ENCODE data around the gene RANBP3L. TPM values are rescaled to one million over a fixed set of nuclear protein-coding genes. Genes with fewer than 3 reads are reported as not detected.
"Not testable (repeated sequence)": the region's sequence is repeated elsewhere in the genome, so short reads cannot be mapped to it uniquely, and the experiment has no call there.

The RANBP3L gene
- total RNA-seq, 8 experiments from 2014 or later = 0.08 to 19.8 (median 1.3) TPM

- ATAC-seq (replicated peaks in 6 of 8) = no peak
- WGBS, 10 experiments = 31 to 100% (median 81%) methylated on average over 1 to 3 of the region's 3 CpGs; no CpG with 5 or more reads in 2 of the 10 experiments
- no peak overlapping the region for H3K27ac ChIP-seq
- in situ Hi-C loops (cut with MboI; ENCODE audit: low pct_unique_long_range_greater_than_20kb in 2 of 9, low sequenced_read_pairs in 9 of 9, unreplicated experiment in 9 of 9) = no loop called here
- no peak overlapping the region for H3K4me3 ChIP-seq
- no peaks in the 10 kb centered on the region for H3K4me1 ChIP-seq (replicated peaks in 1 of 2)
Measured at GRCh38 chr5:36310138-36310537, 8.4 kb upstream of the RANBP3L start.

DNA sequence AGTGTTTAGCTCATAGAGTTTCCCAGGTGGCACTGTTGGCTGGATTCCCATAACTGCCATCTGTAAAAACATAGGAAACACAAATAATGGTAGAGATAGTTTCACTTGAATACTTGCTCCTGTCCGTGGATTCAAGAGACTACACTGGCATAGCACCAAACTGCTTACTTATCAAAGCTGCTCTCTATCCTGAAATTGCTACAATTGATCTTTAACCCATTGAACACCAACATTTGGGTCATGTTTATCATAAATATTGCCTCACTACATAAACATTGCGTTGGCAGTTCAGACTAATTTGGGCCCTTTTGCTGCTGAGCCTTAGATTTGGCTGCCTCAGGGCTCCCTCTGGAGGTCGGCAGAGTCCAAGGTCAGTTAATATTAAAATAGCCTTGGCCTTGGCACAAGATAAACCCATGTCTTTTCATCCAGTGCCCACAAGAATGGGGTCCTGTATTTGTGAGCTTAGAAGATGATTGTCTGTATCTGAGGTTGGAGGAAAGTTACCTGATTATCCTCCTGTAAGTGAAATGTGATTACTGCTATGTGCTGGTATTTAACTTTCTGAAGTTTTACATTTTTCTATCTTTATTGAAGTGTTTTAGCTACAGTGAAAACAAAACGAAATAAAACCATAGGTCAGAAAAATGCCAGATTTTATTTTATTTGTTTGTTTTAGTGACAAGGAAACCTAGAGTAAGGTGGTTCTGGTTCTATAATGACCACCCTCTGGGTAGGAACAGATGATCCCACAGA is 4.0 kb upstream of the RANBP3L start:
- peaks cover 15 to 31% of the 10 kb centered on the region in 2 donors for H3K4me1 ChIP-seq (replicated peaks in 1 of 2)
- H3K27ac ChIP-seq = no peak overlapping the region
- WGBS, 10 experiments = 0 to 64% (median 25%) methylated on average over 1 to 4 of the region's 4 CpGs; no CpG with 5 or more reads in 1 of the 10 experiments
- no peak overlapping the region for H3K4me3 ChIP-seq
- peak; percentile 8 to 64 (median 47) for ATAC-seq (replicated peaks in 6 of 8)
- in situ Hi-C loops (cut with MboI; ENCODE audit: low pct_unique_long_range_greater_than_20kb in 2 of 9, low sequenced_read_pairs in 9 of 9, unreplicated experiment in 9 of 9) = loop anchor here in 1 of 9 experiments (10.0 kb wide), 1 partner anchor 61 kb away; the partner anchor contains the start of gene NADK2

- no peak for ATAC-seq (replicated peaks in 6 of 8)
- H3K4me3 ChIP-seq = no peak overlapping the region
- peaks cover 18 to 34% of the 10 kb centered on the region in 2 donors for H3K4me1 ChIP-seq (replicated peaks in 1 of 2)
- no peak overlapping the region for H3K27ac ChIP-seq
- 50 to 97% (median 73%) methylated on average over 1 to 6 of the region's 7 CpGs; no CpG with 5 or more reads in 3 of the 10 experiments for WGBS, 10 experiments
- in situ Hi-C loops (cut with MboI; ENCODE audit: low pct_unique_long_range_greater_than_20kb in 2 of 9, low sequenced_read_pairs in 9 of 9, unreplicated experiment in 9 of 9) = loop anchor here in 1 of 9 experiments (10.0 kb wide), 1 partner anchor 59 kb away; the partner anchor contains the start of gene NADK2
Measured at GRCh38 chr5:36304095-36304805, 2.5 kb upstream of the RANBP3L start.

- Histone ChIP-seq H3K4me3 (no peak overlapping the region), H3K27ac (no peak overlapping the region), H3K4me1 (replicated peaks in 1 of 2) (peaks cover 18 to 34% of the 10 kb centered on the region in 2 donors)
- 0 to 90% (median 81%) methylated on average over 1 to 4 of the region's 4 CpGs; no CpG with 5 or more reads in 3 of the 10 experiments for WGBS, 10 experiments
- ATAC-seq (replicated peaks in 6 of 8) = peak in 1 of 8 experiments; percentile 2
- in situ Hi-C loops (cut with MboI; ENCODE audit: low pct_unique_long_range_greater_than_20kb in 2 of 9, low sequenced_read_pairs in 9 of 9, unreplicated experiment in 9 of 9) = loop anchor here in 1 of 9 experiments (10.0 kb wide), 1 partner anchor 56 kb away; the partner anchor contains the start of gene NADK2
Measured at GRCh38 chr5:36300927-36301540, 668 bp downstream of the RANBP3L start.

DNA sequence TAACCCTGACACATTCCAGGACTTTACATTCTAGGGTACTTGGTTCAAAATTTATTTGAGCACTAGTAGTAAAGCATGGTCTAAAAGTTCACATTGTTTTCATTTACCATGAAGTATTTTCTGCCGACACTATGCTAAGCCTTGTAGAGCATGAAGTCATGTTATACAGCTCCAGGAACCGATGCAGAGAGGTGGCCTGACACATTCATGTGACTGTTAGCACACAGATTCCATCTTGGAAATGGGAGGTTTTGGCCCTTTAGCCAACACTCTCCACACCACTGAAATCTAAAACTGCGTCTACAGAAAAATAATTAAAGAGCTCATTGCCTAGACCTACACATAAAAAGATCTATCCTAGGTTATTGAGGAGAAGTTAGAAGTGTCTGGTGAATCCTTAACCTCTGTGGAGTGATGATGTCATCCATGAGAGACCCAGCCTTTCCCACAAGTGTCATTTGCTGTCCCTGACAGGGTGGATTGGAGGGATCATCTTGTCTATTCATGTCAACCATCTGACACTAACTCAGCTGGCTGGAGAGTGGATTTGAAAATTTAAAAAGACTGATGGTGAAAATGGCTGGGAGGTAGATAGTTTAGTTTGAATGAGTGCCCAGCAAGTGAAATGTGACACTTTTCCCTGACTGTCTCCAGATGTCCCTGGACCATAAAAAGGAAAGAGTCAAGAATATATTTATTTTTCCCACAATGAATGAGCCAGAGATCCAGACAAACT is 1.3 kb downstream of the RANBP3L start:
- ATAC-seq (replicated peaks in 6 of 8) = peak in 6 of 8 experiments; percentile 1 to 46 (median 18)
- Histone ChIP-seq H3K4me1 (replicated peaks in 1 of 2) (peaks cover 18 to 34% of the 10 kb centered on the region in 2 donors), H3K27ac (no peak overlapping the region), H3K4me3 (no peak overlapping the region)
- in situ Hi-C loops (cut with MboI; ENCODE audit: low pct_unique_long_range_greater_than_20kb in 2 of 9, low sequenced_read_pairs in 9 of 9, unreplicated experiment in 9 of 9) = loop anchor here in 1 of 9 experiments (10.0 kb wide), 1 partner anchor 56 kb away; the partner anchor contains the start of gene NADK2
- WGBS, 10 experiments = 0 to 100% (median 89%) methylated on average over 1 to 3 of the region's 3 CpGs; no CpG with 5 or more reads in 2 of the 10 experiments

DNA sequence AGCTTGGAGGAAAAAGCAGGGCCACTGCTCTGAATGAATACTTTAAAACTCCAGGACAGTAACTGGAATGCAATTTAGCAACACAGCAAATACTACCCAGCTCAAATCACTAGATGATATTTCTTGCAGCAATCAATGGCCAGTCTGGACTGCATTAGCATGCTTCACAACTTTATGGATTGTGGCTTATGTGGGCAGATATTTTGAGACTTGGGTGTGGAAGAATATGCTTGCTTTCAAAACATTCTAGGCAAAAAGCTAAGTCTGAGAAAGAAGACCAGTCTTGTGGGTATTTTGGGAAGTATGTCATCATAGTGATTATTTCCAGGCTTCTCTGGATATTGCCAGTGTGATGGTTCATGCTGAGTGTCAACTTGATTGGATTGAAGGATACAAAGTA is 3.1 kb downstream of the RANBP3L start:
- ATAC-seq (replicated peaks in 6 of 8) = peak in 3 of 8 experiments; percentile 47 to 66 (median 59)

GRCh38 chr5:36297653-36298052 is 4.0 kb downstream of the RANBP3L start:
- Histone ChIP-seq H3K4me3 (no peak overlapping the region), H3K27ac (no peak overlapping the region), H3K4me1 (replicated peaks in 1 of 2) (peaks cover 11 to 18% of the 10 kb centered on the region in 2 donors)
- ATAC-seq (replicated peaks in 6 of 8) = no peak
- WGBS, 10 experiments = 50 to 100% (median 83%) methylated on average over 1 to 3 of the region's 3 CpGs; no CpG with 5 or more reads in 2 of the 10 experiments
- in situ Hi-C loops (cut with MboI; ENCODE audit: low pct_unique_long_range_greater_than_20kb in 2 of 9, low sequenced_read_pairs in 9 of 9, unreplicated experiment in 9 of 9) = no loop called here

More for the DNA sequence above, 3.1 kb downstream of the RANBP3L start:
- no peak overlapping the region for H3K4me3 ChIP-seq
- in situ Hi-C loops (cut with MboI; ENCODE audit: low pct_unique_long_range_greater_than_20kb in 2 of 9, low sequenced_read_pairs in 9 of 9, unreplicated experiment in 9 of 9) = no loop called here
- no peak overlapping the region for H3K27ac ChIP-seq
- peaks cover 14 to 24% of the 10 kb centered on the region in 2 donors for H3K4me1 ChIP-seq (replicated peaks in 1 of 2)

DNA sequence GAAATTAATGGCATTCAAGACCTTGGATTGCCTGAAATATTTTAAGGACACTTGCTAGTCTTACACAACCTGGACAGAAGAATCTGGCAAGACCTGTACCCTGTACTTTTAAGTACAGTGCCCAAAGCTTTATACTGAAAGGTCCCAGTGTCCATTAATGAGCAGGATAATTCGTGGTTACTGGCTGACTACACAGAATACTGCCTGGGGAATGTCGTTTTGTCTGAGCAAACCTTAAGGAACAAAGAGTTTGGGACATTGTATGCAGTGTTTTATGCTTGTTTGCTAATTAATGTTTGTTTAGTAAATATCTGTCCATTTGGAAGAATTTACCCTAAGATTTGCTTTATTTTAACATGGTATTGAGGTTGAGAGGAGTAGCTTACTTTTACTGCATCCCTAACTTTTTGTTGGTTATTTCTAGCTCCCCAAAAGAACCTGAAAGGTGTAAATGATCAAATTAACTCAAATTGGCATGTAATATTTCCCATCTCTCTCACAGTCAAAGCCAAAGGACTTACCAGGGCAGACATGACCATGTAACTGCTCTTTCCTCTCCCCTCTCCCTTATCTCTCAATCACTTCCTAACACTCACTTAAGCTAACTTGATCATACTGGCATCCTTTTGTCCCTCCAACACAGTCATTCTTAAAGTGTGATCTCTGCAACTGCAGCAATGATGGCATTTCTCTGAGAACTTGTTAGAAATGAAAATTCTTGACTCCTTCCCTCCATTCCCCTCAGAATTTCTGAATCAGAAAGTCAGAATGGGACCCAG is 15.7 kb downstream of the RANBP3L start:
- in situ Hi-C loops (cut with MboI; ENCODE audit: low pct_unique_long_range_greater_than_20kb in 2 of 9, low sequenced_read_pairs in 9 of 9, unreplicated experiment in 9 of 9) = no loop called here
- no peak overlapping the region for H3K27ac ChIP-seq
- no peaks in the 10 kb centered on the region for H3K4me1 ChIP-seq (replicated peaks in 1 of 2)
- no peak overlapping the region for H3K4me3 ChIP-seq
- ATAC-seq (replicated peaks in 6 of 8) = no peak
- WGBS, 10 experiments = 10 to 70% (median 61%) methylated on average over 1 to 2 of the region's 2 CpGs

DNA sequence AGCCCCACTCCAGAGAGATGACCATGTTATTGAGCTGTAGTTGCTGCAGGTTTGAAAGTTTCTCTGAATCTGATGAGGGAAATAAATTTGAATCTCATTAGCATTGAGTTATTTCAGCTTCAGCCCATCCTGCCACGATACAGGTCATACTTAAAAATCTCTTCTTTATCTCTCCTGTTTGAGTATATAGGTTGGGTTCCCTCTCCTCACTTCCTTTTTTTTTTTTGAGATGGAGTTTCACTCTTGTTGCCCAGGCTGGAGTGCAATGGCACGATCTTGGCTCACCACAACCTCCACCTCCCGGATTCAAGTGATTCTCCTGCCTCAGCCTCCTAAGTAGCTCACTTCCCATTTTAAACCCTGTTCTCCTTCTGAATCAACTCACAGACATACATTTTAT is 17.9 kb downstream of the RANBP3L start:
- in situ Hi-C loops (cut with MboI; ENCODE audit: low pct_unique_long_range_greater_than_20kb in 2 of 9, low sequenced_read_pairs in 9 of 9, unreplicated experiment in 9 of 9); H3K27ac ChIP-seq; ATAC-seq (replicated peaks in 6 of 8); H3K4me1 ChIP-seq (replicated peaks in 1 of 2); H3K4me3 ChIP-seq: not testable (repeated sequence)
- 50 to 100% (median 91%) methylated on average over 1 to 3 of the region's 3 CpGs for WGBS, 10 experiments

DNA sequence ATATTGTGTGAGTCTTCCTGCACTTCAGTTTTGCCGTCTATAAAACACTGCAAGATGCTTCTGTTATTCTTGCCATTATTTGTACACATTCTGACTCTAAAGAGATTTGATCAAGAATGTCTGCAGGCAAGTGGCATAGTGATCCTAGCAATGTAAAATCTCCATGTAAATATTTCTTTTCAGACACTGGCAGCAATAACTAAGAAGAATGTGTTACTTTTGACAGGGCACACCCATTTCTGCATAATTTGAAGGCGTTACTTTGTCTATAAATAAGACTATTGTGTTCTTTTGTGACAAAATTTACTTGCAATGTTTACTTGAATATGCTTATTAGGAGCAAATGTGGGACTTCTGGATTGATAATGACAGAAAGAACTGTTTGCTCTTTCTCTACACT is 20.1 kb downstream of the RANBP3L start:
- Histone ChIP-seq H3K4me3 (no peak overlapping the region), H3K4me1 (replicated peaks in 1 of 2) (no peaks in the 10 kb centered on the region), H3K27ac (no peak overlapping the region)
- in situ Hi-C loops (cut with MboI; ENCODE audit: low pct_unique_long_range_greater_than_20kb in 2 of 9, low sequenced_read_pairs in 9 of 9, unreplicated experiment in 9 of 9) = no loop called here
- ATAC-seq (replicated peaks in 6 of 8) = peak in 3 of 8 experiments; percentile 81 to 86 (median 84)
- 0 to 100% (median 86%) methylated on average over 1 to 2 of the region's 2 CpGs; no CpG with 5 or more reads in 1 of the 10 experiments for WGBS, 10 experiments

GRCh38 chr5:36279054-36279698 is 22.5 kb downstream of the RANBP3L start:
- no peak overlapping the region for H3K4me3 ChIP-seq
- no peaks in the 10 kb centered on the region for H3K4me1 ChIP-seq (replicated peaks in 1 of 2)
- no peak for ATAC-seq (replicated peaks in 6 of 8)
- in situ Hi-C loops (cut with MboI; ENCODE audit: low pct_unique_long_range_greater_than_20kb in 2 of 9, low sequenced_read_pairs in 9 of 9, unreplicated experiment in 9 of 9) = no loop called here
- 14 to 100% (median 64%) methylated on average over 1 to 3 of the region's 3 CpGs for WGBS, 10 experiments
- no peak overlapping the region for H3K27ac ChIP-seq
